ENCODE measurements around the gene ANP32E.

DNA sequence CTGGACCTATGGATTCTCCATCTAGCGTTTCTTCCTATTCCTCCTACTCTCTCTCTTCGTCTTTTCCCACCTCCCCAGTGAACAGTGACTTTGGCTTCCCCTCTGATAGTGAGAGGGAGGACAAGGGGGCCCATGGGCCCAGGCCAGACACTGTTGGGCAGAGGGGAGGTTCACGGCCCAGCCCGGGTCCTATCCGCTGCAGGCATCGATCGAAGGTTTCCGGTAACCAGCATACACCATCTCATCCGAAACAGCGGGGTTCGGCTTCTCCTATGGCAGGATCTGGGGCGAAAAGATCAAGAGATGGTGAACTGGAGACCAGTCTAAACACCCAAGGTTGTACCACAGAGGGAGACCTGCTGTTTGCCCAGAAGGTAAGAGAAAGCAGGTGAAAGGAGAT, 47.3 kb upstream of the ANP32E start:
- TF ChIP-seq, protein P1, sequence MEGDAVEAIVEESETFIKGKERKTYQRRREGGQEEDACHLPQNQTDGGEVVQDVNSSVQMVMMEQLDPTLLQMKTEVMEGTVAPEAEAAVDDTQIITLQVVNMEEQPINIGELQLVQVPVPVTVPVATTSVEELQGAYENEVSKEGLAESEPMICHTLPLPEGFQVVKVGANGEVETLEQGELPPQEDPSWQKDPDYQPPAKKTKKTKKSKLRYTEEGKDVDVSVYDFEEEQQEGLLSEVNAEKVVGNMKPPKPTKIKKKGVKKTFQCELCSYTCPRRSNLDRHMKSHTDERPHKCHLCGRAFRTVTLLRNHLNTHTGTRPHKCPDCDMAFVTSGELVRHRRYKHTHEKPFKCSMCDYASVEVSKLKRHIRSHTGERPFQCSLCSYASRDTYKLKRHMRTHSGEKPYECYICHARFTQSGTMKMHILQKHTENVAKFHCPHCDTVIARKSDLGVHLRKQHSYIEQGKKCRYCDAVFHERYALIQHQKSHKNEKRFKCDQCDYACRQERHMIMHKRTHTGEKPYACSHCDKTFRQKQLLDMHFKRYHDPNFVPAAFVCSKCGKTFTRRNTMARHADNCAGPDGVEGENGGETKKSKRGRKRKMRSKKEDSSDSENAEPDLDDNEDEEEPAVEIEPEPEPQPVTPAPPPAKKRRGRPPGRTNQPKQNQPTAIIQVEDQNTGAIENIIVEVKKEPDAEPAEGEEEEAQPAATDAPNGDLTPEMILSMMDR (IDR thresholded peaks at IDR 0.05; ENCODE audit: low read length), result no peak
- TF ChIP-seq EZH2 (optimal IDR thresholded peaks at IDR 0.05; ENCODE audit: low read depth, low read length) (no peak), EZH2phosphoT487 (IDR thresholded peaks at IDR 0.05; ENCODE audit: low read length) (no peak)
